Motor neuron (in vitro differentiated cells): ENCODE results near the gene CD101. TPM values are rescaled to one million over a fixed set of nuclear protein-coding genes. Genes with fewer than 3 reads are reported as not detected.

Experiments used
- ATAC-seq, 8 experiments: fragments of 200-7000 bp; cut with Tn5 transposase; replicated peaks in 6 of 8; 2 replicates each; pipeline ENCODE4 v1.8.0; 2021; ENCODE audit warnings: mild to moderate bottlenecking in 8 of 8, moderate library complexity in 8 of 8
- H3K27ac ChIP-seq, 2 donors: fragments of 250-450 bp; sonication (Bioruptor Pico); 2 replicates each; pipeline ENCODE4 v1.9.0; 2021; ENCODE audit warnings: antibody characterized with exemption in 2 of 2, mild to moderate bottlenecking in 2 of 2, moderate library complexity in 1 of 2
- H3K4me1 ChIP-seq, 2 donors: fragments of 250-450 bp; sonication (Bioruptor Pico); replicated peaks in 1 of 2; 2 replicates each; pipeline ENCODE4 v1.6.1; 2021; ENCODE audit warnings: antibody characterized with exemption in 2 of 2, mild to moderate bottlenecking in 2 of 2, moderate library complexity in 1 of 2
- H3K4me3 ChIP-seq, 5 donors: fragments of 250-450 bp; sonication (Bioruptor Pico); 2 replicates each; pipeline ENCODE4 v1.9.0; 2021; ENCODE audit warnings: antibody characterized with exemption in 5 of 5, mild to moderate bottlenecking in 5 of 5, moderate library complexity in 4 of 5
- WGBS, 10 experiments: fragments of 450-650 bp; shearing (Covaris generic); methylation state at CpG; one replicate each; pipeline ENCODE4 v1.0.0; 2022; 5-methylcytosine and 5-hydroxymethylcytosine counted together
- in situ Hi-C, 9 experiments: fragments of 400-800 bp; cut with MboI; loops; one replicate each; pipeline ENCODE4 v1.15.0; 2021; ENCODE audit warnings: low sequenced_read_pairs in 9 of 9, low pct_unique_long_range_greater_than_20kb in 2 of 9; ENCODE audit not compliant: unreplicated experiment in 9 of 9
- total RNA-seq, 8 experiments: library from RNA; unstranded; fragments of 300-600 nt; gene quantifications; 2 replicates each; pipeline versions ENCODE4 v1.2.3 to v1.2.4, GENCODE V29; 2022

CD101 gene
- total RNA-seq, 8 experiments from 2014 or later: 0.27 to 4.8 (median 1.9) TPM

- no peak overlapping the region for H3K4me3 ChIP-seq
- WGBS, 10 experiments: 50 to 100% (median 93%) methylated on average over 1 to 2 of the region's 2 CpGs
- ATAC-seq: no peak
- in situ Hi-C loops: loop anchor here in 4 of 9 experiments (10.0 to 25.0 kb wide), 3 partner anchors 310 to 460 kb away; no protein-coding TSS in a partner anchor
- no peaks in the 10 kb centered on the region for H3K4me1 ChIP-seq
- H3K27ac ChIP-seq: no peak overlapping the region
These were observed 45.7 kb downstream of the CD101 start for GRCh38 chr1:117047271-117047670.

GRCh38 chr1:117049857-117050256 lies 48.3 kb downstream of the CD101 start:
- 60 to 100% (median 80%) methylated on average over 1 to 5 of the region's 5 CpGs; no CpG with 5 or more reads in 1 of the 10 experiments for WGBS, 10 experiments
- ATAC-seq: no peak

GRCh38 chr1:117051224-117052064 lies 49.9 kb downstream of the CD101 start:
- Histone ChIP-seq H3K27ac (no peak overlapping the region), H3K4me3 (no peak overlapping the region), H3K4me1 (no peaks in the 10 kb centered on the region)
- in situ Hi-C loops: loop anchor here (10.0 to 25.0 kb wide), 7 partner anchors 314 to 914 kb away; partner anchors contain the start of gene CD58 (in 3 of the 9)
- peak in 2 of 8 experiments; percentile 50 to 56 for ATAC-seq
- 38 to 90% (median 80%) methylated on average over 1 to 8 of the region's 8 CpGs for WGBS, 10 experiments

More at GRCh38 chr1:117049857-117050256, 48.3 kb downstream of the CD101 start:
- Histone ChIP-seq H3K27ac (no peak overlapping the region), H3K4me3 (no peak overlapping the region), H3K4me1 (no peaks in the 10 kb centered on the region)
- in situ Hi-C loops: loop anchor here (10.0 to 25.0 kb wide), 7 partner anchors 313 to 913 kb away; partner anchors contain the start of gene CD58 (in 3 of the 9)

- no peaks in the 10 kb centered on the region for H3K4me1 ChIP-seq
- no peak for ATAC-seq
- in situ Hi-C loops: loop anchor here (10.0 to 25.0 kb wide), 7 partner anchors 317 to 917 kb away; partner anchors contain the start of gene CD58 (in 3 of the 9)
- no peak overlapping the region for H3K27ac ChIP-seq
- H3K4me3 ChIP-seq: no peak overlapping the region
These were observed 52.5 kb downstream of the CD101 start for GRCh38 chr1:117054068-117054467.

GRCh38 chr1:117058810-117059209 lies 57.2 kb downstream of the CD101 start:
- 20 to 56% (median 48%) methylated on average over 3 to 4 of the region's 4 CpGs; no CpG with 5 or more reads in 1 of the 10 experiments for WGBS, 10 experiments
- Histone ChIP-seq H3K4me1 (peaks cover 3 to 4% of the 10 kb centered on the region in 2 donors), H3K4me3 (peak overlapping the region in 1 of 5 donors; percentile 66), H3K27ac (no peak overlapping the region)
- in situ Hi-C loops: loop anchor here (10.0 to 25.0 kb wide), 7 partner anchors 322 to 922 kb away; partner anchors contain the start of gene CD58 (in 3 of the 9)
- ATAC-seq: no peak

DNA sequence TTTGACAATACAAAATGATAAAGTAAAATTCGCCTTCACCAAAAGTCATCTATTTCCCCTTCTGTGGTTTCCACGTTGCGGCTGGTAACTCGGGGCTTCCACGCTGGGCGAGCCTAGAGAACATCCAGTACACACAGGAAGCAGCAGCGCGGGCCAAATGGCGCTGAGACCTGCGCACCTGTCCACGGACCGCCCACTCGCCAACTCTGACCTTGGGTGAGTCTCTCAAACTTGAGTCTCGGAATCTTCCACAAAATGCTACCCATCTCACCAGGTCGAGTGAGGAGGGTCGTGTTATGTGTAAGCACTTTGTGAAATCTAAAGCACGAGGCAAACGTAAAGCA lies 57.7 kb downstream of the CD101 start:
- Histone ChIP-seq H3K4me3 (peak overlapping the region; percentile 49 to 67 (median 66)), H3K4me1 (peaks cover 3 to 4% of the 10 kb centered on the region in 2 donors), H3K27ac (no peak overlapping the region)
- peak in 1 of 8 experiments; percentile 9 for ATAC-seq
- in situ Hi-C loops: loop anchor here (10.0 to 25.0 kb wide), 7 partner anchors 322 to 922 kb away; partner anchors contain the start of gene CD58 (in 3 of the 9)
- 0 to 20% (median 1%) methylated on average over 1 to 18 of the region's 18 CpGs; no CpG with 5 or more reads in 1 of the 10 experiments for WGBS, 10 experiments

- Histone ChIP-seq H3K27ac (no peak within 1 kb of the TSS), H3K4me1 (peaks cover 3 to 4% of the 10 kb centered on the region in 2 donors), H3K4me3 (peak within 1 kb of the TSS; percentile 49 to 67 (median 66))
- in situ Hi-C loops: loop anchor here (10.0 to 25.0 kb wide), 8 partner anchors 225 to 923 kb away; partner anchors contain the start of gene CD58 (in 3 of the 9)
- peak; percentile 95 to 99 (median 99) for ATAC-seq
- 0 to 1% (median 0%) methylated on average over 1 to 35 of the region's 48 CpGs; no CpG with 5 or more reads in 2 of the 10 experiments for WGBS, 10 experiments
These were observed 58.3 kb downstream of the CD101 start, which contains the start of gene TTF2 for GRCh38 chr1:117059678-117060440. Gene TTF2, plus strand, starts transcription at chr1:117060326. Its CDS starts 21 bp downstream, at chr1:117060347.

DNA sequence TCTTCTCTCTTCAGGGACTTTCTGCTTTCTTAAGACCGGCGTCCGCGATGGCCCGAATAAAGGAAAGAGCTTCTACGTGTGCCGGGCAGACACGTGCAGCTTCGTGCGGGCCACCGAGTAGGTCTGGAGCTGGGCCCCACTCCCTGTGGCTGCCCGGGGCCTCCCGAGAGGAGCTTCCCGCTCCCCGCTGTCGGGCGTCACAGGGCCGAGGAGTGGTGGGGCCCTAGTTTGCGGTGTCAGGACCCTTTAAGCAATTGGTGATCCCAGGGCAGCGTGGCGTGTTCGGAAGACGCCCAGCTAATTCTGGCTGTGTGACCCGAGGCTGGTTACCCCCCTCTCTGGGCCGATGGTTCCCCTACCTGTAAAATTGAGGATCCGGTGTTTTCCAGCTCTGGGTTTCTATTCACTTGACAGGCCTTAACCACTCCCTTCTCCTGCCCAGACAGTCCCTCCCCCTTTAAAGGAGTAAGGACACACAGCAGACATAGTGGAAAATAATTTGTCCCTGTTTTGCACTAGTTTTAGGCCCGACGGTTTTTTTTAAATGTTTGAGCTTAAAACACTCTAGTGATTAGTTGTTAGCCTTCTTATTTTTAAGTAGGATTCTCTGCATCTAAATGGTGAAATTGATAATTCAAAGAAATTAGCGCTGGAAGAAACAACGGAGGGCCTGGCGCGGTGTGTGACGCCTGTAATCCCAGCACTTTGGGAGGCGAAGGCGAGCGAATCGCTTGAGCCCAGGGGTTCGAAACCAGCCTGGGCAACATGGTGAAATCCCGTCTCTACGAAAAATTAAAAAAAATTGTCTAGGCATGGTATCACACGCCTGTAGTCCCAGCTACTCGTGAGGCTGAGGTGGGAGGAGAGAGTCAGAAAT lies 59.1 kb downstream of the CD101 start:
- Histone ChIP-seq H3K27ac (no peak overlapping the region), H3K4me1 (peaks cover 3 to 4% of the 10 kb centered on the region in 2 donors), H3K4me3 (peak overlapping the region; percentile 49 to 67 (median 66))
- peak; percentile 11 to 54 (median 47) for ATAC-seq
- in situ Hi-C loops: loop anchor here in 7 of 9 experiments (10.0 to 25.0 kb wide), 6 partner anchors 224 to 923 kb away; partner anchors contain the start of gene CD58 (in 2 of the 7)
- 6 to 88% (median 29%) methylated on average over 8 to 39 of the region's 42 CpGs for WGBS, 10 experiments

- no peak for ATAC-seq
- in situ Hi-C loops: loop anchor here in 7 of 9 experiments (10.0 to 25.0 kb wide), 6 partner anchors 223 to 925 kb away; partner anchors contain the start of gene CD58 (in 2 of the 7)
- Histone ChIP-seq H3K4me1 (peaks cover 3 to 4% of the 10 kb centered on the region in 2 donors), H3K4me3 (no peak overlapping the region), H3K27ac (no peak overlapping the region)
- WGBS, 10 experiments: 14 to 94% (median 77%) methylated on average over 1 to 2 of the region's 2 CpGs; no CpG with 5 or more reads in 2 of the 10 experiments
These were observed 60.4 kb downstream of the CD101 start for GRCh38 chr1:117061986-117062415.

- 20 to 100% (median 90%) methylated on average over 1 to 6 of the region's 6 CpGs; no CpG with 5 or more reads in 1 of the 10 experiments for WGBS, 10 experiments
- in situ Hi-C loops: loop anchor here in 7 of 9 experiments (10.0 to 25.0 kb wide), 6 partner anchors 218 to 929 kb away; partner anchors contain the start of gene CD58 (in 2 of the 7)
- H3K4me3 ChIP-seq: no peak overlapping the region
- no peaks in the 10 kb centered on the region for H3K4me1 ChIP-seq
- no peak for ATAC-seq
- H3K27ac ChIP-seq: no peak overlapping the region
These were observed 64.8 kb downstream of the CD101 start for GRCh38 chr1:117066367-117066766.

DNA sequence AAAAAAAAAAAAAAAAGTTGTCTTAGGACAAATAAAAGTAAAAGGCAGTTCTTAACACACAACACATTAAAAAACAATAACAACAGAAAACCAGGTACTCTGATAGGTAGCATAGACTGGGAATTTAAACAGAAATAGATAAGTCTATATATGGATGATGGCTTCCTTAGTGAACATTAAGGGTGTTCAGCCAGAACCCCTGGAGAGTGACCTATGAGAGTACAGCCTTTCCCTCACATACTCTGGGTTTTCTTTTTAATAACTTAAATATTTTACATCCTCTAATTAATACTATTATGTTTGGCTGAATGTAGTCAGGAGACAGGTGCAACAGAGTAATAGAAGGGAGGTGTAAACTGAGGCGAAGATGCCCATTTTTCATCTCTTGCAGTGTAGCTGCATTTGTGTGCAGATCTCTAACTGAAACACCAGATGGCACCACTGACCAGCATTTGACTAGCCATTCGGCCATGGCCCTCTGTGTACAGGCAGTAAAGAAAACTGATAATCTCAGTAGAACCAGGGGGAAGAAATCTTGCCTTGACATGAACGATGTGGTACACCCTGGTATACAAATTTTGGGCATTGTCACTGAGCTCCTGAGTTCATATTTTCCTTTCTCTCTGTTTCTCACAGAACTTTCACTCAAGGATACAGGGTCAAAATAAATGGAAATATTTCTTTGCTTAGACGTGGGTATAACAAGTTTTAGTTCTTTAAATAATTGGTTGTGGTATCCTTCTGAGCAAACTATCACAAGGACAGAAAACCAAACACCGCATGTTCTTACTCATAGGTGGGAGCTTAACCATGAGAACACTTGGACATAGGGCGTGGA lies 66.2 kb downstream of the CD101 start:
- in situ Hi-C loops: loop anchor here in 7 of 9 experiments (10.0 to 25.0 kb wide), 6 partner anchors 217 to 930 kb away; partner anchors contain the start of gene CD58 (in 2 of the 7)
- H3K27ac ChIP-seq: no peak overlapping the region
- no peaks in the 10 kb centered on the region for H3K4me1 ChIP-seq
- 8 to 67% (median 46%) methylated on average over 2 to 5 of the region's 6 CpGs for WGBS, 10 experiments
- no peak overlapping the region for H3K4me3 ChIP-seq
- peak; percentile 90 to 98 (median 95) for ATAC-seq
